ENCODE measurements around the gene SLAIN2.

Gene SLAIN2

DNA sequence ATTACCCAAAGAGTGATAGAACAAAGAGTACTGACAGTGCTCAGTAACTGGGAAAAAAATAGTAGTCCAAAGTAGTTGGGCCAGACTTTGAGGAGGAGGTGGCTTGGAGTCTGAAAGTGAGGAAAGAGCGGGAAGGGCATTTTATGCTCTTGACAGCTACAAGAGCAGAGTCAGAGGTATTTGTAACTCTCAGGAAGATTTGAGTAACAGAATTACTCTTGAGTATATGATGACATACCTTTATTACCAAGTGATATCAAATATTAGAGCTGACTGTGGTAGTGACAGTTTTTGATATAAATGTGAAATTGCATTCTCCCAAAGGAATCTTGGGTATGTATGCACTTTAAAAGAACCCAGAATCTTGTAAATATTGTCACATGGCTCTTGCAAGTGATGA, 2.2 kb downstream of the SLAIN2 start:
- TF ChIP-seq GATA2 (IDR thresholded peaks at IDR 0.05; ENCODE audit: low read depth, low read length) (no peak), GATA3 (IDR thresholded peaks at IDR 0.05; ENCODE audit: low read depth, low read length) (no peak)

DNA sequence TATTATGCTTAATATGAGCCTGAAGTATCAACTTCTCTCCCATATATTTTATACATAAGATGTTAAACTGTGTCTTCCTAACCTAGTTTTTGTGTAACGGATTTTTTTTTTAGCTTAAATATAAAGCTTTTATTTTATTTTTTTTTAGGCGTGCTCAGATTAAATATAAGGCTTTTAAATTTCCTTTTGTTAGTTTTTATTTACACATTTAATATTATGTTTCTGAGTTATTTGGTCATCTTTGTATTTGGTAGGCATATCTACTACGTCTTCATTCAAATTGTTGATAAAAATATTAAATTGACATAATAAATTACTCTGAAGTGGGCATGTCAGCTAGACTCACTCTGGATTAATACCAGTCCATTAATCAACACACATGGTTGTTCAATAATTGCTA, 4.2 kb downstream of the SLAIN2 start:
- TF ChIP-seq GATA3 (IDR thresholded peaks at IDR 0.05; ENCODE audit: low read depth, low read length): no peak
- TF ChIP-seq GATA2 (IDR thresholded peaks at IDR 0.05; ENCODE audit: low read depth, low read length): no peak

DNA sequence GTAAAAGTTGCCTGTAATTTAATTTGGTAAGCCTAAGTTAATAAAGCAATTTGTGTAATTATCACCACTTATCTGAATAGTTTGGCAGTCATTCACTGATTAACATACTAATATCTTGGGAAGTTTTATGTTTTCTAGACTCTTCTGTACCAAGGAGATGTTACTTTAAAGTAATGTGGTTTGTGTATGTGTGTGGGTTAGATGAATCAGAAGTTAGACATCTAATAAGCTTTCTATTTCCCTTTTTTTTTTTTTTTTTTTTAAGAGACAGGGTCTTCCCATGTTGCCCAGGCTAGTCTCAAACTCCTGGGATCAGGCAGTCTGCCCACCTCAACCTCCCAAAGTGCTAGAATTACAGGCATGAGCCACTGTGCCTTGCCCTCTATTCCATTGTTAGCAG, 5.3 kb downstream of the SLAIN2 start:
- TF ChIP-seq GATA3 (IDR thresholded peaks at IDR 0.05; ENCODE audit: low read depth, low read length): no peak
- TF ChIP-seq GATA2 (IDR thresholded peaks at IDR 0.05; ENCODE audit: low read depth, low read length): no peak

DNA sequence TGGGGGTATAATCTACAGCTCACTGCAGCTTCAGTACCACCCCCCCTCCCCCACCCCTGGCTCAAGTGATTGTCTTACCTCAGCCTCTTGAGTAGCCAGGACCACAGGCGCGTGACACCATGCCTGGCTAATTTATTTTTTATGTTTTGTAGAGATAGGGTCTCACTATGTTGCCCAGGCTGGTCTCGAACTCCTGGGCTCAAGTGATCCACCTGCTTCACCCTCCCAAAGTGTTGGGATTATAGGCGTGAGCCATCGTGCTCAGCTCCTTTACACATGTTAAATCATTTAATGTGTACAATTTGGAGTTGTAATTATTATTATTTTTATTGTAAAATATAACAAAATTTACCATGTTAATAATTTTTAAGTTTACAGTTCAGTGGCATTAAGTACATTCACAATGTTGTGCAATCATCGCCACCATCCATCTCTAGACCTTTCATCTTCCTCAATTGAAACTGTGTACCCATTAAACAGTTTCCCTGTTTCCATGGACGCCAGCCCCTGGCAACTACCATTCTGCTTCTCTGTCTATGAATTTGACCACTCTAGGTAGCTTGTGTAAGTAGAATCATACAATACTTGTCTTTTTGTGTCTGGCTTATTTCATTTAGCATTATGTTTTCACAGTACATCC, 6.1 kb downstream of the SLAIN2 start:
- TF ChIP-seq GATA2 (IDR thresholded peaks at IDR 0.05; ENCODE audit: low read depth, low read length) (no peak), GATA3 (IDR thresholded peaks at IDR 0.05; ENCODE audit: low read depth, low read length) (no peak)

DNA sequence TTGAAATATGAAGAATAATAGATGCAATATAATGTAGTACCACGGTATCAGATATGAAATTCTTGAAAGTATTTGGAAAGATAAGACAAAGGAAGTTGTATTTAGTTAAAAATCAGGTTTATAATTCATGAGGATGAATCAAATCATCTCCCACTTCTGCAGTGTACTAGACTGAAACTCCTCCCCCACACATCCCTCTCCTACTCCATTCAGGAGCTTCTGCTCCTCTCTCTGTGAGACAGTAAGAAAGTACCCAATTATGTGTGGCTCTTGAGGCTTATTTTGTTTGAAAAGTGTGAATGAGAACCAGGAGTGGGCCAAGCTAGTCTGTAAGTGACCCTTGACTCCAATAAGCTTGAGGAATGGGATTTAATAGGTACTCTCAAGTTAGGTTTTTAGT, 9.5 kb downstream of the SLAIN2 start:
- no peak for TF ChIP-seq GATA2 (IDR thresholded peaks at IDR 0.05; ENCODE audit: low read depth, low read length)
- no peak for TF ChIP-seq GATA3 (IDR thresholded peaks at IDR 0.05; ENCODE audit: low read depth, low read length)

DNA sequence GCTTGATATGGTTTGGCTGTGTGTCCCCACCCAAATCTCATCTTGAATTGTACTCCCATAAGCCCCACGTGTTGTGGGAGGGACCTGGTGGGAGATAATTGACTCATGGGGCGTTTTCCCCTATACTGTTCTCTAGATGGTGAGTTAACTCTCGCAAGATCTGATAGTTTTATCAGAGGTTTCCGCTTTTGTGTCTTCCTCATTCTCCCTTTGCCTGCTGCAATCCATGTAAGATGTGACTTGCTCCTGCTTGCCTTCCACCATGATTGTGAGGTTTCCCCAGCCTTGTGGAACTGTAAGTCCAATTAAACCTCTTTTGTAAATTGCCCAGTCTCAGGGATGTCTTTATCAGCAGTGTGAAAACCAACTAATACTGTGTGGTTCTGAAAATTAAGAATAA, 11.5 kb downstream of the SLAIN2 start:
- TF ChIP-seq GATA2 (IDR thresholded peaks at IDR 0.05; ENCODE audit: low read depth, low read length) (no peak), GATA3 (IDR thresholded peaks at IDR 0.05; ENCODE audit: low read depth, low read length) (no peak)

DNA sequence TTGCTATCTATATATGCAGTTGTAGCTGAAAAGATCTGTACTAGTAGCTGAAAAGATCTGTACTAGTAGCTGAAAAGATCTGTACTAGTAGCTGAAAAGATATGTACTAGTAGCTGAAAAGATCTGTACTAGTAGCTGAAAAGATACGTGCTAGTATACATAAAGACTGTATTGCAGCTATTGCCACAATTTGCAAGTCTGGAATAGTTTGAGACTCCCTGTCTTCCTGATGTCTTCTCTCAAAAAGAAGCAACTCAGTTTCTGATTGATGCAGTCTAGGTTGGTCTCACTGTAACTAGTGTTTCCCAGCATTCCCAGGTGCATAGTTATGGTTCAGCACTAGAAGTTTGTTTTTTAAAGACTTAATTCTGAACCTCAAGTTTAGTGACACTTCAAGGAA, 15.0 kb downstream of the SLAIN2 start:
- TF ChIP-seq GATA2 (IDR thresholded peaks at IDR 0.05; ENCODE audit: low read depth, low read length): no peak

DNA sequence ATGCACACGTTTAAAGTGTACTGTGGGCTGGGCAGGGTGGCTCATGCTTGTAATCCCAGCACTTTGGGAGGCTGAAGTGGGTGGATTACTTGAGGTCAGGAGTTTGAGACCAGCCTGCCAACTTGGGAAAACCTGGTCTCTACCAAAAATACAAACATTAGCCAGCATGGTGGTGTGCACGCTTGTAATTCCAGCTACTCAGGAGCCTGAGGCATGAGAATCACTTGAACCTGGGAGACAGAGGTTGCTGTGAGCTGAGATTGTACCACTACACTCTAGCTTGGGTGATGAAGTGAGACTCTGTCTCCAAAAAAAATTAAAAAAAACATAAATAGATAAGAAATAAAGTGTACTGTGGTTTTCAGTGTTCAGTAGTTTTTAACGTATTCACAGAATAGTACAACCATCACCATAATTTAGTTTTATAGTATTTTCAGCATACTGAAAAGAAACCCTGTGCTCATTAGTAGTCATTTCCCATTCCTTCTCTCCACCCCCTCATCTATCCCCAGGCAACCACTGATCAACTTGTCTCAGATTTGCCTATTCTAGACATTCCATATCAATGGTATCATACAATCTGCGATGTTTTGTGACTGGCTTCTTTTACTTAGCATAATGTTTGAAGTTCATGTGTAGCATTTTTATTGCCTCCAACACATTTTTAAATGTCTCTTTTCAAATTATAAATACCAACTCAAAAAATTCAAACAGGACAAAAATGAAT, 19.1 kb downstream of the SLAIN2 start:
- no peak for TF ChIP-seq GATA2 (IDR thresholded peaks at IDR 0.05; ENCODE audit: low read depth, low read length)
- no peak for TF ChIP-seq GATA3 (IDR thresholded peaks at IDR 0.05; ENCODE audit: low read depth, low read length)

DNA sequence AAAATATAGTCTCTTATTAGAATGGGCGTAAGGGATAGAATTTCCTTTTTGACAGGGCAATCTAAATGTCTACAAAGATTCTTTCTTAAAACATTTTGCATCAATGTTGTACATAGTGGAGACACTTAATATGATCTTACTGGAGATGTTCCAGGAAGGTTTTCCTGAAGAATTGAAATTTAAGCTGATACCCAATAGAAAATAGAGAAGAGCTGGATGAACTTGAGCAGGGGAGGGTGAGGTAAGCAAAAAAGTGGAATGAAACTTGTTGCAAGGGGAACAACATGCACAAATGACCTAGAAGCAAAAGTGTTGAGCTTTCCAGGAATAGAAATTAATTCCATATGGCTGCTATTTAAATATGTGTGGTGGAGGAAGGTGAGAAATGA, 19.7 kb downstream of the SLAIN2 start:
- TF ChIP-seq GATA2 (IDR thresholded peaks at IDR 0.05; ENCODE audit: low read depth, low read length) (no peak), GATA3 (IDR thresholded peaks at IDR 0.05; ENCODE audit: low read depth, low read length) (no peak)

DNA sequence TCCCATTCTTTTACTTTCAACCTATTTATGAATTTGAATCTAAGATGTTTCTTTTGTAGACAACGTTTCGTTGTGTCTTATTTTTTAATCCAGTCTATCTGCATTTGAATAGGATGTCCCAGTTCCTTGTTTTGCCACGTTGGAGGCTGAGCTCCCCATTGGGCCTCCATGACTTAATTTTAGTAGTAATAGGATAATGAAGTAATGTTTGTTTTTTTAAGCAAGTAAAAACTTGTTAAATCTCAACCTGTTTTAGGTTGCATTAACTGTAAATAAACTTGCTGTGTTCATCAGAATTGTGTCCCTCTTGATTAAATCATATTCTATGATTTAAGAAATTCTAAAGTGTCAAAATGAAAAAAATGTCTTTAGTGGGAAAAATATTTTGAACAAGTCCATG, 25.3 kb downstream of the SLAIN2 start:
- TF ChIP-seq GATA3 (IDR thresholded peaks at IDR 0.05; ENCODE audit: low read depth, low read length): no peak
- TF ChIP-seq GATA2 (IDR thresholded peaks at IDR 0.05; ENCODE audit: low read depth, low read length): no peak

DNA sequence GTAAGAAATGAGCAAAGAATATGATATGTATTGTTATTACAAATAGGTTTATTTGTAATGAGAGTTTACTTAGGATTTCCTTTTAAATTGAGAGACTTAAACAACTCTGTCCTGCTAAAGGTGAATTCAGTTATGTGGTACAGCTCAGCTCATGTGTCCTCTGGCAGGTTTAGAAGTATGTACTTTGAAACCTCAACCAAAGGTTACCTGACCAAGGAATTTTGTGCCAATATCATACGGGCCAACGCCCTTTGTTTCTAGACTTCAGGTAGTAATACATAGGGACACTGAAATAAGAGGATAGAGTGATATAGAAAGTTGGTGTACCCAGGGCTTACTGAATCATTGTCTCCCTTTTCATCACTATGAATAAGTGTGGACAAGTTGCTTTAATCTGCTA, 25.7 kb downstream of the SLAIN2 start:
- TF ChIP-seq GATA3 (IDR thresholded peaks at IDR 0.05; ENCODE audit: low read depth, low read length): no peak
- TF ChIP-seq GATA2 (IDR thresholded peaks at IDR 0.05; ENCODE audit: low read depth, low read length): no peak

DNA sequence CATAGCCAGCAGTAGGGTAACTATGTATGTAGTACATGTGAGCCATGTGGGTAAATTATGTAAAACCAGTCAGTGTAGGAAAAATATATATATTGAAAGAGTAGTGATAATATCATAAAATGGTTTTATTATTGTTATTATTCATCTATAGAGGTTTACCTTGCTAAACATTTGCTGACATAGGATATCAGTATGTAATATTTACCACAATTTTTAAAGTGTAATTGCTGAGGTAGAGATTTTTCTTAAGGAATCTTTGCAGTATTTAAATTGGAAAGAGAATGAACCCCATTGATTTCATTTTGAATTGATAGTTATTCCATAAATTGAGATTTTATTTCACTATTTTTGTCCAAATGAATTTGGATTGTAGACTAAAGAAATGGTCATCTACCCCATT, 27.1 kb downstream of the SLAIN2 start:
- TF ChIP-seq GATA3 (IDR thresholded peaks at IDR 0.05; ENCODE audit: low read depth, low read length): no peak
- no peak for TF ChIP-seq GATA2 (IDR thresholded peaks at IDR 0.05; ENCODE audit: low read depth, low read length)

DNA sequence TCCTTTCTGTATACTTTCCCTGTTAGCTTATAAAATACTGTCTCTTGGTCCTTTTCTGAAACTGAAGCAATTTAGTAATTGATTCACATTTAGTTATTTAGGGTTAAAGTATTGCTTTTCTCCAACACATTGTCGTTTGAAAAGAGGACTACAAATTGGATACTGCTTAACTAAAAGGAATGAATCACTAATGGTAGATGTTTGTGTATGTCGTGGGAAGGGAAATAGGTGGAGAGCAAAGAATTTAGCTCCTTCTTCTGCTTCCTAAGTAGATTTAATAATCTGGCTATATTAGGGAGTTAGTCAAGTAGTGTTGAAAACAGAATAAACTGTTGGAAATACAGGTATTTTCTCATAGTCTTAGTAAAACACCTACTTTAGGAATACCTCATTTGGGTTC, 27.9 kb downstream of the SLAIN2 start:
- TF ChIP-seq GATA2 (IDR thresholded peaks at IDR 0.05; ENCODE audit: low read depth, low read length): no peak
- no peak for TF ChIP-seq GATA3 (IDR thresholded peaks at IDR 0.05; ENCODE audit: low read depth, low read length)

DNA sequence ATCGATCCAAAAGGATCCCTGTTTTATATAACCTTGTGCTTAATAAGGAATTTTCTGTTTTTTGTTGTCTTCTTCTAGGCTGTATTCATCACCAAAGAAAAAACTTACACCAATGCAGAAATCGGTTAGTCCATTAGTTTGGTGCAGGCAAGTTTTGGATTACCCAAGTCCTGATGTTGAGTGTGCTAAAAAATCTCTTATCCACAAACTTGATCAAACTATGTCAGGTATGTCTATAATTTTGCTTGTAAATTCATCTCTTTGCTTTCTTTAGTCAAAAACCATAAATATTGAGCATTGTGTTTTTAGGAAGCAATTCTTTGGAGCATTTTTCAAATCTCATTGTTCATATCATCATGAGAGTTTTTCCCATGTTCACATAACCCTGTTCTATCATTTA, 28.4 kb downstream of the SLAIN2 start:
- TF ChIP-seq GATA2 (IDR thresholded peaks at IDR 0.05; ENCODE audit: low read depth, low read length) (no peak), GATA3 (IDR thresholded peaks at IDR 0.05; ENCODE audit: low read depth, low read length) (no peak)

DNA sequence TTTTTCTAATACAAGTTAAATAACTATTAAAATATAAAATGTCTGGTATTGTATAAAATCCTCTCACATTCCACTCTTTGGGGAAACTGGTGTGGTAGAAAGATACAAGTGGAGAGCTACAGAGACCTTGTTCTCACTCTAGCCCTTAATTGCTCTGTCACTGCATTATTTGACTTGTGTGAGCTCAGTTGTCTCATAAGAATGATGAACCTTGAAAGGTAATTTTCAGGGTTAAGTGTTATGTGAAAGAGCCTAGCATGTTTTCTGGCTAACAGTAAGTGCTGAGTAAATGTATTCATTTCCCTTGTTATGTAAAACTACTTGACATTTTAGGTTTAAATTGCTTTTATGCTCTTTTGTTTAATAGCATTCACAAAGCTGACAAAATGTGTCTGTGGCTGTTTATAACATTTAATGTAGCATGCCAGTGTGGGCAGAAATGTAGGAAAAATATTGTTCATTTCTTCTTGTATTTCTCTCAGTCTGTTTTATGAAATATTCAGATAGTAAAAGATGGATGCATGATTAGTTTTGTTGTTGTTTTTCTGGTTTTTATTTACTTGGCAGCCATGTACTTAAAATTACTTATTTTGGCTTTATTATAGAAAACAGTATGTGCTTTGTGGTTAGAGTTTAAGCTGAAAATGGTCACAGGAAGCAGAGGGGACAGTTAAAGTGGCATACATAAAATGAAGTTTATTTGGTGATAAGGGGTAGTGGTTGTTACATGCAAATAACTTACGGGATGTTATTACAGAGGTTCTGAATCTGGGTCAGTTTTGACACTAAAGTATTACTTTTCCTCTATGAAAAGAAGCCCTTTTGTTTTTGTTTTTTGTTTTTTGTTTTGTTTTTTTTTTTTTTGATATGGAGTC, 29.2 kb downstream of the SLAIN2 start:
- TF ChIP-seq GATA3 (IDR thresholded peaks at IDR 0.05; ENCODE audit: low read depth, low read length) (no peak), GATA2 (IDR thresholded peaks at IDR 0.05; ENCODE audit: low read depth, low read length) (no peak)
